ENCODE measurements around the gene GCAT. TPM values are rescaled to one million over a fixed set of nuclear protein-coding genes. Genes with fewer than 3 reads are reported as not detected.

GCAT gene
- polyA plus RNA-seq (ENCODE audit: insufficient read length in 3 of 3), result 10 to 100 TPM; 12.4 to 14.3 (median 12.6) TPM

GRCh38 chr22:37807410-37808293, at the start of gene GCAT:
Gene GCAT (plus strand): TSS chr22:37807934. CDS start chr22:37807968, 34 bp downstream.
- DNase-seq (ENCODE audit: low read depth in 3 of 3, low spot score in 2 of 3), result peak in 2 of 3 donors; percentile 91

GRCh38 chr22:37758694-37759093, 49.0 kb upstream of the GCAT start:
- no peak for DNase-seq (ENCODE audit: low read depth in 3 of 3, low spot score in 2 of 3)

GRCh38 chr22:37759281-37759680, 48.5 kb upstream of the GCAT start:
- DNase-seq (ENCODE audit: low read depth in 3 of 3, low spot score in 2 of 3), result no peak

GRCh38 chr22:37760152-37760551, 47.6 kb upstream of the GCAT start:
- no peak for DNase-seq (ENCODE audit: low read depth in 3 of 3, low spot score in 2 of 3)

GRCh38 chr22:37762389-37762836, 45.3 kb upstream of the GCAT start:
- no peak for DNase-seq (ENCODE audit: low read depth in 3 of 3, low spot score in 2 of 3)

- no peak for DNase-seq (ENCODE audit: low read depth in 3 of 3, low spot score in 2 of 3)
These were observed 44.7 kb upstream of the GCAT start for GRCh38 chr22:37763012-37763411.

- no peak for DNase-seq (ENCODE audit: low read depth in 3 of 3, low spot score in 2 of 3)
These were observed 44.1 kb upstream of the GCAT start for GRCh38 chr22:37763652-37764051.

- no peak for DNase-seq (ENCODE audit: low read depth in 3 of 3, low spot score in 2 of 3)
These were observed 43.1 kb upstream of the GCAT start for GRCh38 chr22:37764622-37765021.

- no peak for DNase-seq (ENCODE audit: low read depth in 3 of 3, low spot score in 2 of 3)
These were observed 42.2 kb upstream of the GCAT start for GRCh38 chr22:37765498-37765897.

GRCh38 chr22:37765953-37766576, 41.7 kb upstream of the GCAT start:
- no peak for DNase-seq (ENCODE audit: low read depth in 3 of 3, low spot score in 2 of 3)

- DNase-seq (ENCODE audit: low read depth in 3 of 3, low spot score in 2 of 3), result no peak
These were observed 39.5 kb upstream of the GCAT start for GRCh38 chr22:37768273-37768672.

GRCh38 chr22:37769056-37769455, 38.7 kb upstream of the GCAT start:
- DNase-seq (ENCODE audit: low read depth in 3 of 3, low spot score in 2 of 3), result no peak

- DNase-seq (ENCODE audit: low read depth in 3 of 3, low spot score in 2 of 3), result no peak
These were observed 36.7 kb upstream of the GCAT start for GRCh38 chr22:37771081-37771480.

GRCh38 chr22:37771702-37772427, 35.9 kb upstream of the GCAT start:
- no peak for DNase-seq (ENCODE audit: low read depth in 3 of 3, low spot score in 2 of 3)

- DNase-seq (ENCODE audit: low read depth in 3 of 3, low spot score in 2 of 3), result no peak
These were observed 33.0 kb upstream of the GCAT start for GRCh38 chr22:37774728-37775127.

GRCh38 chr22:37775785-37776638, 31.7 kb upstream of the GCAT start:
- DNase-seq (ENCODE audit: low read depth in 3 of 3, low spot score in 2 of 3), result no peak

GRCh38 chr22:37776639-37777005, 31.1 kb upstream of the GCAT start:
- no peak for DNase-seq (ENCODE audit: low read depth in 3 of 3, low spot score in 2 of 3)

GRCh38 chr22:37777122-37777687, 30.5 kb upstream of the GCAT start:
- peak in 1 of 3 donors; percentile 27 for DNase-seq (ENCODE audit: low read depth in 3 of 3, low spot score in 2 of 3)

- no peak for DNase-seq (ENCODE audit: low read depth in 3 of 3, low spot score in 2 of 3)
These were observed 29.2 kb upstream of the GCAT start for GRCh38 chr22:37778370-37779009.
